Coronary artery (tissue), 2 donors: ENCODE data around the gene USP2.
A peak's percentile ranks its signal among the peaks of the same experiment; 100 is the strongest.

Experiments used
- DNase-seq: peaks from one replicate; pipeline ENCODE4 v3.0.0-alpha.2; 2017; ENCODE audit warnings: low spot score
- H3K27ac ChIP-seq, 2 donors: fragments of 200-600 bp; sonication (generic); one replicate each; pipeline ENCODE4 v1.5.1; 2016 to 2019
- H3K4me3 ChIP-seq: fragments of 200-600 bp; sonication (generic); 2 replicates; pipeline ENCODE4 v1.5.1; 2016; ENCODE audit warnings: mild to moderate bottlenecking, moderate library complexity
- CTCF ChIP-seq: fragments of 200-600 bp; sonication (generic); IDR thresholded peaks from one replicate; pipeline ENCODE4 v1.5.1; 2019; ENCODE audit warnings: antibody characterized with exemption

The USP2 gene

GRCh38 chr11:119347940-119348605, 33.4 kb downstream of the USP2 start:
- Histone ChIP-seq H3K4me3 (no peak overlapping the region), H3K27ac (no peak overlapping the region)
- no peak for TF ChIP-seq CTCF
- DNase-seq, result no peak

- Histone ChIP-seq H3K27ac (peak overlapping the region in 1 of 2 donors; percentile 41), H3K4me3 (no peak overlapping the region)
- DNase-seq, result no peak
- no peak for TF ChIP-seq CTCF
These were observed 34.2 kb downstream of the USP2 start for GRCh38 chr11:119347242-119347641.

GRCh38 chr11:119346605-119347004, 34.9 kb downstream of the USP2 start, which contains the start of gene MFRP:
Gene MFRP (minus strand): TSS chr11:119346705. CDS start chr11:119346513, 192 bp downstream.
- TF ChIP-seq CTCF, result no peak
- Histone ChIP-seq H3K4me3 (no peak within 1 kb of the TSS), H3K27ac (peak within 1 kb of the TSS in 1 of 2 donors; percentile 41)
- DNase-seq, result no peak

- H3K4me3 ChIP-seq, result no peak overlapping the region
- no peak for TF ChIP-seq CTCF
- H3K27ac ChIP-seq, result no peak overlapping the region
- no peak for DNase-seq
These were observed 35.8 kb downstream of the USP2 start for GRCh38 chr11:119345685-119346084.

GRCh38 chr11:119344291-119345010, 37.0 kb downstream of the USP2 start:
- no peak overlapping the region for H3K4me3 ChIP-seq
- no peak for TF ChIP-seq CTCF
- DNase-seq, result no peak
- no peak overlapping the region for H3K27ac ChIP-seq

- Histone ChIP-seq H3K27ac (no peak overlapping the region), H3K4me3 (no peak overlapping the region)
- DNase-seq, result no peak
- no peak for TF ChIP-seq CTCF
These were observed 37.8 kb downstream of the USP2 start for GRCh38 chr11:119343726-119344125.
